ENCODE data around the gene DRAP1.
A peak's percentile ranks its signal among the peaks of the same experiment; 100 is the strongest.
"Not testable (repeated sequence)": the region's sequence is repeated elsewhere in the genome, so short reads cannot be mapped to it uniquely, and the experiment has no call there.

The DRAP1 gene

DNA sequence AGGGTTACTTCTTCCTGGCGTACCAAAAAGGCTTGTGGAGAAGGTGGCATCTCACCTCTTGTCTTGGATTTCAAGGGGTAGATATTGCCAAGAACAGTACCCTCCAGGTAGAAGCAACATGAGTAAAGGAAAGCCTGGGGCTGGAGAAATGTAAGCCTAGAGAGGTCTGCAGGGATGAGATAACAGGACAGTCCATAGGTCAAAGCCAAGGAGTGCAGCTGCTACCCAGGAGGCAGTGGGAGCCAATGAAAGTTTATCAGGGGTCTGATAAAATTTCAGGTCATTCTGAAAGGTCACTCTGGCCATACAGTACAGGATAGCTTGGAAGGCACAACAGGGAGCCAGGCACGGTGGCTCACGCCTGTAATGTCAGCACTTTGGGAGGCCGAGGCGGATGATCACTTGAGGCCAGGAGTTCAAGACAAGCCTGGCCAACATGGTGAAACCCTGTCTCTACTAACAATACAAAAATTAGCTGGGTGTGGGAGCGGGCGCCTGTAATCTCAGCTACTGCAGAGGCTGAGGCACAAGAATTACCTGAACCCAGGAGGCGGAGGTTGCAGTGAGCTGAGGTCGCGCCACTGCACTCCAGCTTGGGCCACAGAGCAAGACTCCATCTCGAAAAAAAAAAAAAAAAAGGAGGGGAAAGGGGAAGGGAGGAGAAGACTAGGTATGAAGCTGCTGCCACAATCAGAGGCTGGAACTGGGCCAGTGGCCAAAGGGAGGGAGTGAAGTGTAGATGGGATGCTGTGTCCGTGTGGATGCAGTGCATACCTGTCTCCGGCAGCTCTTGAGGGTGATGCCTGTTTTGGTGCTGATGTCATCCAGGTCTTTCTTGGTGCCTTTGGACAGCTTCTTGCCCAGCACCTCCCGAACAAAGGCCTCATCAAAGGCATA, 32.2 kb upstream of the DRAP1 start:
- DNase-seq = no peak

DNA sequence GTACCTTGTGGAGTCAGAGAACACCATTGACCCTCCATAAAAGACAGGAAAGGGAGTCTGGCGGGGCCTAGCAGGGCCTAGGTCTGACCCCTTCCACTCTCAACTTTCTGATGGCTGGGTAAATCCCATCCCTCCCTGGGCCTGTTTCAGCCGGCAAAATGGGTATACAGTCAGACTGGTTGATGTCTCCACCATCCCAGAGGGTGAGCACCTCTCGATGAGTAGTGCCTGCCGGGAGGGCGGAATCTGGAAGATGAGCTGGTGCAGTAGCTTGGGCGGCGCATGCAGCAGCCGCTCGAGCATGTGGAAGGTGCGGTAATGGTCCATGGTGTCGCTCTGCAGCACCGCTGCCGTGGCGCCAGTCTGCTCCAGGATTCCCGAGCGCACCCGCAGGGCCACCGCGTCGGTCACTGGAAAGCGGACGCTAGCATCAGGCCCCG, 31.5 kb upstream of the DRAP1 start:
- no peak for DNase-seq

DNA sequence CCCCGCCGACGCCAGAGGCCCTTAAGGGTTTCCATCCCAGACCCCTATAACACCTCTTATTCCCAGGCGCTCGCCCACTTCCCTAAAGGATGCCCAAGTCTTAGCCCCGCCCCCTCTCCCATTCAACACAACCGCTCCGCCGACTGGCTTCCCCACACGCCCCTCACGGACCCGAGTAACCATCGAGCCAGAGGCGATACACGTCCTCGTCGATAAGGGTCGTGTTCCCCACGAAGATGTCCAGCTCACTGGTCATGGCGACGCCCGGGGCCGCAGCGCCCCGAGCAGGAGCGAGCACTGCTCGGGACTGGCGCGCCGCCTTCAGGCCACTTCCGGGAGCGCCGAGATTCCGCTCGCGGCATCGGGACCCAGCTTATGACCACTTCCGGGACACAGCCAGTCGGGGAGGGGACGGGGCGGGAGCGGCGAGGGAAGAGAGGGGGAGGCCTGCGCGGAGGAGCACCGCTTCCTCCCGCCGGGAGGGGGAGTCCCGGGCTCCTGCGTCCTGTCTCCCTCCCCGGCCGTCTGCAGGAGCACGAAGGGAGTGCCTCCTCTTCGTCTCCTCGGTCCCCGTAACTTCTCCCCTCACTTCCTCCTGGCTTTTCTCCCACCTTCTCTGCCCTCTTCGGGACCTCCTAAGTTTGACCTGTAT, 30.9 kb upstream of the DRAP1 start, which contains the start of gene FIBP:
Gene FIBP (minus strand): TSS at position 309 of the 652 bp plus-strand sequence. CDS start 53 bp downstream, at position 256.
- DNase-seq = peak; percentile 95 to 97

DNA sequence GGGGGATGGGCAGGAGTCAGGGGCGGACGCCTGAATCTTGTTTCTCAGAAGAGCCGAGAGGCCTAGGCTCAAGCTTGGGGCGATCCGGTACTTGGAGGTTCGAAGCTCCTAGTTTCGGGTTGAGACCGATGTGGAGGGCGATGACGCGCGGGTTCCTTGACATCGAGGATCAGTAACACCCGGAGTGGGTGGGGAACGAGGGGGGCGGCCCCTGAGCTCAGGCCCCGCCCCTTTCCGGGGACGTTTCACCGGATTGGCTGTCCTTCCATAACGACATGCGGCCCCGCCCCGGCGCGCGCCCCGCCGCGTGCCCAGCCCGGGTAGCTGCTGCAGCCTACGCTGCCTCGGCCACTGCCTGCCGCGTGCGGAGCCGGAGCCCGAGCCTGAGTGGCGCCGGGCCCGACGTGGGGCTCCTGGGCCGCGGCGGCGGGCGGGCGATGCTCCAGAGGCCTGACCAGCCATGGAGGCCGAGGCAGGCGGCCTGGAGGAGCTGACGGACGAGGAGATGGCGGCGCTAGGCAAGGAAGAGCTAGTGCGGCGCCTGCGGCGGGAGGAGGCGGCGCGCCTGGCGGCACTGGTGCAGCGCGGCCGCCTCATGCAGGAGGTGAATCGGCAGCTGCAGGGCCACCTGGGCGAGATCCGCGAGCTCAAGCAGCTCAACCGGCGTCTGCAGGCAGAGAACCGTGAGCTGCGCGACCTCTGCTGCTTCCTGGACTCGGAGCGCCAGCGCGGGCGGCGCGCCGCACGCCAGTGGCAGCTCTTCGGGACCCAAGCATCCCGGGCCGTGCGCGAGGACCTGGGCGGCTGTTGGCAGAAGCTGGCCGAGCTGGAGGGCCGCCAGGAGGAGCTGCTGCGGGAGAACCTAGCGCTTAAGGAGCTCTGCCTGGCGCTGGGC, 28.7 kb upstream of the DRAP1 start, which contains the start of gene CCDC85B:
Gene CCDC85B (plus strand): TSS at position 350 of the 895 bp plus-strand sequence. CDS start 111 bp downstream, at position 461.
- peak; percentile 97 to 98 for DNase-seq

GRCh38 chr11:65891219-65892136, 27.7 kb upstream of the DRAP1 start:
- DNase-seq = no peak

- DNase-seq = not testable (repeated sequence)
Measured at GRCh38 chr11:65892137-65892540, 27.1 kb upstream of the DRAP1 start.

- no peak for DNase-seq
Measured at GRCh38 chr11:65892661-65893317, 26.4 kb upstream of the DRAP1 start.

- no peak for DNase-seq
Measured at GRCh38 chr11:65894034-65894591, 25.1 kb upstream of the DRAP1 start.

DNA sequence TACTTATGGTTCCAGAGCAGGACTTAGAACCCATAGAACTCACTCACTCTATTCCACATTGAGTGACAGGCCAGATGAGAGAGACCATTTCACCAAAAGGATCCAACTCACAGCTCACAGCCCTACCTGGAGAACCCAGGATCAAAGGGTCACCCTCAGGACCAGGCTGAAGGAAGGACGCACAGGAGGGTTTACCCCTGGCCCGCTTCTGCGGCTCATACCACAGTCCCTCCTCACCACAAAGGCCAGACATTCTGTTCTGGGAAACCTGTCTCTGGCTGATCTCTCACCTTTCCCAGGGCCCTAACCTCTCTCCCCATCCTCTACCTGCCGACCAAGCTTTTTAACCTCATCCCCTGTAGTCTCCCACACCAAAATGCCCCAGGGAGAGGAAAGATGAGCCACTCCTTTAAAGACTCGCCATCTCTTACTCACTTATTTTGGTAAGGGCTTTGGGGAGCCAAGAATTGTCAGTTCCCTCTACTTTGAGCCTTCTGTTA, 23.7 kb upstream of the DRAP1 start:
- DNase-seq = no peak

DNA sequence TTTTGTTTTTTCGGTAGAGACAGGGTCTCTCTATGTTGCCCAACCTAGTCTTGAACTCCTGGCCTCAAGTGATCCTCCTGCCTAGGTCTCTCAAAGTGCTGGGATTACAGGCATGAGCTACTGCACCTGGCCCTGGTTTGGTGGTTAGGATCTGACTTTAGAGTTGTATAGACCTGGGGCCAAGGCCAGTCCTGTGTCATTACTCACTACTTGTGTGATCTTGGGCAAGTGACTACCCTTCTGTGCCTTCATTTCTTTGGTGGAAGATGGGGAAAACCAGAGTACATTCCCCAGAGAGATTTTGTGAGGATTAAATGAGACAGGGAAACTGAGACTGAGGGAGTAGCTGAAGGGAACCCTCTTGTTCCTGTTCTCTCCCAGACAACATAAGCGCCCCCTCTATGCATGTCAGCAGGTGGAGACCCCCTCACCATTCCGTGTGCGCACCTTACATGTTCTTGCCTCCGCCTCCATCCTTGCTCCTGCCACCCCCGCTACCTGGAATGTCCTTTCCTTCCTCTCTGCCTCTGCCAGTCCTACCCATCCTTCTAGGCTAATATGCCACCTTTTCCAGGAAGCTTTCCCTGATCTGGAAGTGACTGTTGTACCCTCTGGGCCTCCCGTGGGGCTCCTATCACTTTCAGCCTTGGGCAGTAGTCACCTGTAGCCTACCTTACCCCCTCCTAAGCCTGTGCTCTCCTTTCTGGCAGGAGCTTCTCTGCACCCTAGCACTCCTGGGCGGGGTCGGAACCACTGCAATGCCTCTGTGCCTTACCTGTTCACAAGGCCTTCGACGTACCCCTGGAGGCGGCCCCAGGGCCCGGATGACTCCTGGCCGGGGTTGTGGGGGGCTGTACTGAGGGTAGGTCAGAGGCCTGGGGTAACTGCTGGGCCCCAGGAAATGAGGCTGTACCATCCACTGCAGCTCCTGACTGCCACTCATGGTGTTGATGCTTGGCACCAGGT, 22.9 kb upstream of the DRAP1 start:
- no peak for DNase-seq

DNA sequence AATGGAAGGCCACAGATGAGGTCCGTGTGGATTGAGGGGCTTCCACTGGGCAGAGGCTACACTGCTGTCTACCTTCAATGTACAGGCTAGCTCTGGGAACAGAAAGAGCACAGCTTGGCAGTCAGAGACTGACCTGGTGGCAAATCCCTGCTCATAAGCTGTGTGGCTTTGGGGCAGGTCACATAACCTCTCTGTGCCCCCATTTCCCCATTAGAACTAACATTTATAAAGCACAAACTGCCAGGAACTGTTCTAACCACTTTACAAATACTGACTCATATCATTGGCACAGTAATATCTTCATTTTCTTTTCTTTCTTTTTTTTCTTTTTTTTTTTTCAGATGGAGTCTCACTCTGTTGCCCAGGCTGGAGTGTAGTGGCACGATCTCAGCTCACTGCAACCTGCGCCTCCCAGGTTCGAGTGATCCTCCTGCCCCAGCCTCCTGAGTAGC, 22.2 kb upstream of the DRAP1 start:
- DNase-seq = no peak

GRCh38 chr11:65898656-65899355, 20.4 kb upstream of the DRAP1 start:
- DNase-seq = no peak

DNA sequence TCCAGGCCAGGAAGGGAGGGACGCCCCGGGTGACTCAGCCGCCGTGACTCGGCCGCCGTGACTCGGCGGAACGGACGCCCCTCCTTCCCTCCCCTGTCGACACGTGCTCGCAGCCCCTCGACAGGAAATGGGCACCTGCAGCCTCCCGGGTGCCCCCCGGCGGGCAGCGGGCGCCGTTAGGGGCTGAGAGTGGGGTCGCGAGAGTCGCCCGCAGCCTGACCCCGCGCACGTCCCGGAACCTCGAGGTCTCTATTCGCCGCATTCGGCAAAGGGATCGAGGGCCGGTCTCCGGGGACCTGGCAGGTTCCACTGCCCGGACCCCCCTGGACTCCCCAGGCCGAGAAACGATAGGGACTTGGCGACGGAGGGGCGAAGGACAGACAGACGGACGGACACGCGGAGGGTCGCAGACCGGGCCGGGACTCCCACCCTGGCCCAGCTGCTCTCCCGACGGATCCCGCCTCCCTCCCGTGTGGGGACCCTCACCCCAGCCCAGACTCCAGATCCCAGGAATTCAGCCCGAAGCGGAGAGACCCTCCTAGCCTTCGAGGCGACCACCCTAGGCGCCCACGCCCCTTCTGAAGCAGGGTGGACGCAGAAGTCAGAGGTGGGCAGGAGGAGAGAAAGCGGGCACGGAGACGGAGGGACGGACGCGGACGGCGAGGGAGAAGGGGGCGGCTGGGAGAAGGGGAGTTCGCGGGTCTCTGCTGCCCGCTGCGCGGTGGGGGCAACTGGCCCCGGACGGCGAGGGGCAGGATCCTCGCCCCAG, 19.7 kb upstream of the DRAP1 start:
- peak in 1 of 2 donors; percentile 72 for DNase-seq

GRCh38 chr11:65900125-65900898, 18.9 kb upstream of the DRAP1 start, which contains the start of gene FOSL1:
Gene FOSL1 (minus strand): TSS chr11:65900388. CDS start chr11:65900339, 49 bp downstream.
- peak; percentile 89 to 92 for DNase-seq

DNA sequence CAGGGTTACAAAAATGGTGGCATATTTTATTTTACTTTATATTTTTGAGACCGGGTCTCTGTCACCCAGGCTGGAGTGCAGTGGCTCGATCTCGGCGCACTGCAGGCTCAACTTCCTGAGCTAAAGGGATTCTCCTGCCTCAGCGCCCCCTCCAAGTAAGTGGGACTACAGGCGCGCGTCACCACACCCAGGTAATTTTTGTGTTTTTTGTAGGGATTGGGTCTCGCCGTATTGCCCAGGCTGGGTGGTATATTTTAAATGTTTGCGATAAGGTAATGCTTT, 18.4 kb upstream of the DRAP1 start:
- DNase-seq = no peak

DNA sequence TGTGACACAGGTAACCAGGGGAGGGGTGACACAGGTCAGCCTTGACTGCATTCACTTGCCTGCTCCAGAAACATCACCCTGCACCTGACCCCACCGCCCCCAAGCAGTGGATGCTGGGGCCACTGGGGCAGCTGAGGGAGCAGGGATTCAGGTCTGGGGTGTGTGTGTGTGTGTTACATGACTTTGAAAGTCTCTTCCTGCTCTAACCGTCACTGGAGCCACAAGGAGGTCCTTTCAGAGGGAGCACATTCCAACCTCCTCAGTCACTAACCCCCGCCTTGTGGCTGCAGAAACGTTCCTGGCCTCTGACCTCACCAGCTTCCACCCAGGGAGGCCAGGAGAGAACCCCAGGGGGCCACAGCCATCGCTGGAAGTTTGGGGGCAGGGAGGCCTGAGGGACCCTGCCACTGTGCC, 16.2 kb upstream of the DRAP1 start:
- no peak for DNase-seq

- DNase-seq = no peak
Measured at GRCh38 chr11:65903715-65904114, 15.5 kb upstream of the DRAP1 start.
